CD4-positive, alpha-beta T cell treated with Interleukin-4 for 1 hour (primary cell): ENCODE results near the gene RTKN2.
"Not testable (repeated sequence)": the region's sequence is repeated elsewhere in the genome, so short reads cannot be mapped to it uniquely, and the experiment has no call there.

Experiments used
- DNase-seq, 2 donors: peaks; one replicate each; pipeline ENCODE4 v3.0.0-alpha.2; 2020 to 2022

RTKN2 gene, protein sequence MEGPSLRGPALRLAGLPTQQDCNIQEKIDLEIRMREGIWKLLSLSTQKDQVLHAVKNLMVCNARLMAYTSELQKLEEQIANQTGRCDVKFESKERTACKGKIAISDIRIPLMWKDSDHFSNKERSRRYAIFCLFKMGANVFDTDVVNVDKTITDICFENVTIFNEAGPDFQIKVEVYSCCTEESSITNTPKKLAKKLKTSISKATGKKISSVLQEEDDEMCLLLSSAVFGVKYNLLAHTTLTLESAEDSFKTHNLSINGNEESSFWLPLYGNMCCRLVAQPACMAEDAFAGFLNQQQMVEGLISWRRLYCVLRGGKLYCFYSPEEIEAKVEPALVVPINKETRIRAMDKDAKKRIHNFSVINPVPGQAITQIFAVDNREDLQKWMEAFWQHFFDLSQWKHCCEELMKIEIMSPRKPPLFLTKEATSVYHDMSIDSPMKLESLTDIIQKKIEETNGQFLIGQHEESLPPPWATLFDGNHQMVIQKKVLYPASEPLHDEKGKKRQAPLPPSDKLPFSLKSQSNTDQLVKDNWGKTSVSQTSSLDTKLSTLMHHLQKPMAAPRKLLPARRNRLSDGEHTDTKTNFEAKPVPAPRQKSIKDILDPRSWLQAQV

DNA sequence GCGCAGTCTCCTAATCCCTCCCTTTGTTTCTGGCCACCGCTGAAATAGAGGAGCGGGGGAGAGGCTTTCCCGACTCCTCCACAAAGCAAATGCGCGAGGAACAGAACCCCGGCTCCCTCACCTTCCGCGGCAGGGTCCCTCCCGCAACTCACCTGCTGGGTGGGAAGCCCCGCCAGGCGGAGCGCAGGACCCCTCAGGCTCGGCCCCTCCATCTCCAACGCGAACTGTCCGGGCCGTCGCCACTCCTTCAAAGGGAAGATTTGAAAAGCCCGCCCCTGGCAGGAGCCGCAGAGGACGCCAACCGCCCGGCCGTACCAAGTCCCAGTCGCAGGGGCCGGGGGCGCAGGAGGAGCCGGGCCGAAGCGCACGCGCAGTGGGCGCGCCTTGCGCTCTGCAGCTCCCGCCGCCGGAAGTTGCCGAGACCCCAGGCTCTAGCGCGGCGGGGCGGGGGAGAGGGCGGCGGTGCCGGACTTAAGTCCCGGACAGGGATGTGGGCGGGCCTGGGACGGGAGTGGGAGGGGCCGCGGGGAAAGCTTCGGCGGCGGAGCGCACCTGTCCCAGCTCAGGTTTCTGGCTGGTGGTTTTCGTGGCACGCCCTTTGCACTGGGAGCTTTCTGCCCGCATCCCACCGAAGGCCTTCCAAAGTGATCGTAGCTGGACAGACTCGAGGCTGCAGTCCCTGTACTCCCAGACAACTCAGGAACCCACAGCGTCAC, at the start of gene RTKN2:
Gene RTKN2, minus strand, starts transcription at position 446 of the 716 bp plus-strand sequence. Its CDS starts 234 bp downstream, at position 212.
- peak; percentile 77 for DNase-seq

DNA sequence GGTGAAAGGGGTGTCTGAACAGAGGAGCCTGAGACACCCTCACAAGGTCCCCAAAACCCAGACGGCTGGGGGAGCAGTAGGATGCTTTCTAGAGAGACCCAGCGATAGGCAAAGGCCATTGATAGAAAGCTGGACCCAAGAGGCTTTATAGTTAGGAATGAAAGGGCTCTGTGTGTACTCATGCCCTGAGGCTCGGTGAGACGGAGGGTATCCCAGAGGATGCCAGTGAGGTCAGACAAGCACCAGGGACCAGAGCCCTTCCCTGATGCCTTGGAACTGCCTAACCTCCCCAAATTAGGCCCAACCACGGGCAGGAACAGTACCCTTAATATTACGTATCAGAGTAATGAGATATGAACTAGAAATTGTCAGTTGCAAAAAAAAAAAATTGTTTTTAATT, 48.6 kb upstream of the RTKN2 start:
- no peak for DNase-seq

DNA sequence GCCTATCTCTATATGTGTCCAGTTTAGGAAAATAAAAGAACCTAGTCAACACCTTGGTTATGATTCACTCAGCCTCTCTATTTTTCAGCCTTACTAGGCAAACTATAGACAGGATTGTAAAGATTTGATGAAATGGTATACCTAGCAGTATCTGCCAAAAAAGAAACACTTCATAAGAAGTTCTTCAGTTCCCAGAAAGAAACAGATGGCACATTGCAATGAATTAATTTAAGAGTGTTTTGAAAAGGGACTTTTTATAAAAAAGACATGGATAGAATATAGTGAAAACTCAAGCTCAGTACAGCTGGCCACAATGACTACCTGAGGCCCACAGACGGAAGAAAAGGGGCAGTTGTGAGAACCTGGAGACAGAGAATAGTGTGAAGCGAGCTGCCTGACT, 40.6 kb upstream of the RTKN2 start:
- no peak for DNase-seq

DNA sequence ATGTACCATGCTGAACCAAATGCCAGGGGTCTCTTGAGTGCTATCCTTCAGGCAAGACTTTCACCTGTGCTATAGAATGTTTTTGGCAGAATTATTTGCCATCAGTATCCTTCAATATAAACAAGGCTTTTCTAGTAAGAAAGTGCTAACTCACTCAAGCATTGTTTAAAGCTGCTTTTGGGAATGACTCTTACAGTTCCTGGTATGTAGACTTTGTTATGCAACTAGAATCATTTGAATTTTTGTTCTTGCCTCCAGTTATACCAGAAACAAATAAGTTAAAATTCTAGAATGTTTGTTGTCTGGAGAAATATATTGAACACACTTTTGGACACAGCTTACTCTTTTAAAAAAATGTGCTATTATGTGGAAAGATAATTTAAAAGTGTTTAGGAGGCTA, 39.5 kb upstream of the RTKN2 start:
- no peak for DNase-seq

DNA sequence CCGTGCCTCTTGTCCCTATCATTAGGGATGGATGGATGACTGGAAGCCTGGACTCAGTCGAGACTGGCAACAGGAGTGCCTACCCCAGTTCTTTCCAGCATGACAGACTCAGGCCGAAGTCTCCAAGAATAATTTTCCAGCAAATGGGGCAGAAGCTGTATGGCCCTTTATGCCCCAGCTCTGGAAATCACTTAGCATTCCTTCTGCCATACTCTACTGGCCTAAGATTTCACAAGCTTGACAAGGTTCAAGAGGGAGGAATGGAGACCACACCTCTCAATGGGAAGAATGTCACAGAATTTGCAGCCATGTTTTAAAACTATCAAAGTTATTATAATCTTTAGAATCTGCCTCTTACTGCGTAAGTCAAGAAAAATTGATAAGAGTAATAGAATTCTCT, 39.0 kb upstream of the RTKN2 start:
- DNase-seq = no peak

- DNase-seq = peak in 1 of 2 donors; percentile 15
These were observed 38.0 kb upstream of the RTKN2 start for GRCh38 chr10:62306663-62307062.

DNA sequence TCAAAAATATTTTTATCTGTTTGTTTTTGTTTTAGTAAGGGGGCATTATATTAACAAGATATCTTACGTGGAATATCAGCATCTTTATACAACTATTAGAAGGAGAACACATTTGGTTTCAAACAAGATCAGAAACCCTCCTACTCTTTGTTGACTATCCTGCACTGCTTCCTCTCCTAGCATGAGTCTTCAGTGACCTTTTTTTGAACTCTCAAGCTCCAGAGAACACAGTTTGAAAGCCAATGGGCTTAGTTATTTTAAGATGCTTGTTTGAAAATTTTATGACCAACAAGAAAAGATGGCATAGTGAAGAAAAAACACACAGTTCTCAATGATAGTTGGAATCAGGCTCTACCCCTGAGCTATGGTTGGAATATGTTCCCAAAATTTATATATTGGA, 37.2 kb upstream of the RTKN2 start:
- DNase-seq = no peak

GRCh38 chr10:62303922-62304321, 35.3 kb upstream of the RTKN2 start:
- no peak for DNase-seq

DNA sequence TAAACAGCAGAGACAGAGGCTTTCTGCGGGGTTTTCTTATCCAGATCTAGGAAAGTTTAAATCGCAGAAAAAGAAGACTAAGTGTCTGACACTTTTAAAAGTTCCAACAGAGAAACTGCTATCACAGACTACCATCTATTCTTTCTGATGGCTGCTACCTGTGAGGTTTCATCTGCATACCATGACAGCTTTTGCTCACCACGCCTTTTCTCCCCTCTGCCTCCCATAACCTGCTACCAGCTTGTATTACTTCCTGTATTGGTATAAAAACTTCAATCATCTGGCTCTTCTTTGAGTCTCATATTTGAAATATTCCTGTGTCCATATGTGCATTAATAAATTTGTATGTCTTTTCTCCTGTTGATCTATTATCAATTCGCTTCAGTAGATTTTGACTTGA, 34.1 kb upstream of the RTKN2 start:
- no peak for DNase-seq

DNA sequence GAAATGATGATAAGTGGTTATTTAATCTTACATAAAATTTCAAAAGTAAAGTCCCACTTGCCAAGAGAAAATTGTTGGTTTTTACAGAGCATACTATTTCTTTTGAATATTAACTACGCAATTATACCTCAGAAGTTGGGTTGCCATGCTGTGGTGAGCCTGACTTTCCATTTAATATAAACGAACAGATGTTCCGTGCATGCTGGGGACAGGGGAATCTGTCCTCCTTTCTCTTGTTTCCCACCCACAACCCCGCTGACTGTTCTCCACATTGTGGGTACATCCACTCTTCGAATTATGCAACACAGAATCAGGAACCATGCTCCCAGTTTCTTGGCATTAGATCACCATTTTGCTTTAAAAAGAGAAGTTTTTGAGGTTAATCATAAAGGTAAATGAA, 29.2 kb upstream of the RTKN2 start:
- DNase-seq = no peak

GRCh38 chr10:62284221-62284620, 15.6 kb upstream of the RTKN2 start:
- no peak for DNase-seq

- not testable (repeated sequence) for DNase-seq
These were observed 12.7 kb upstream of the RTKN2 start for GRCh38 chr10:62281348-62281747.

DNA sequence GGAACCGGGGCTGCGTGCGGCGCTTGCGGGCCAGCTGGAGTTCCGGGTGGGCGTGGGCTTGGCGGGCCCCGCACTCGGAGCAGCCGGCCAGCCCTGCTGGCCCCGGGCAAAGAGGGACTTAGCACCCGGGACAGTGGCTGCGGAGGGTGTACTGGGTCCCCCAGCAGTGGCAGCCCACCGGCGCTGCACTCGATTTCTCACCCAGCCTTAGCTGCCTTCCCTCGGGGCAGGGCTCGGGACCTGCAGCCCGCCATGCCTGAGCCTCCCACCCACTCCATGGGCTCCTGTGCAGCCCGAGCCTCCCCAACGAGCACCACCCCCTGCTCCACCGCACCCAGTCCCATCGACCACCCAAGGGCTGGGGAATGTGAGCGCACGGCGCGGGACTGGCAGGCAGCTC, 11.7 kb upstream of the RTKN2 start:
- not testable (repeated sequence) for DNase-seq

DNA sequence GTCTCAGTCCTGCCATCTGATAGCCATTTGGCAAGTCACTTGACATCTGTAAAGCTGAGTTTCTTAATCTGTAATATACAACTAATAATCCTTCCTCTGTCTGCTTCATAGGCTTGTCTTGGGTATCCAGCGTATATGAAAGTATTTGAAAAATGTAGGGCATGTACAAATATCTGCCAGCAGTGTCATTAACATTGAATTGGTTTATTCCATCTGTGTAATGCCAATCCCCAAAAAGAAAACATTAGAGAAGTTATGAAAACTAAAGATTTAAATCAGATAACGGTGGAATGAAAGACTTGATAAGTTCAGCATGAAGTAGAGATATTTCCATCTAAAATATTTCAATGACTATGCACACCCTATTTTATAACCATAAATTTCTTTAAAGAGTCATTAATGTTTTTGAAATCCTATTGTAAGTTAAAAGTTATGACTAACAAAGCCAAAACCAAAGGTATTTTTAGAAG, 9.8 kb upstream of the RTKN2 start:
- no peak for DNase-seq

DNA sequence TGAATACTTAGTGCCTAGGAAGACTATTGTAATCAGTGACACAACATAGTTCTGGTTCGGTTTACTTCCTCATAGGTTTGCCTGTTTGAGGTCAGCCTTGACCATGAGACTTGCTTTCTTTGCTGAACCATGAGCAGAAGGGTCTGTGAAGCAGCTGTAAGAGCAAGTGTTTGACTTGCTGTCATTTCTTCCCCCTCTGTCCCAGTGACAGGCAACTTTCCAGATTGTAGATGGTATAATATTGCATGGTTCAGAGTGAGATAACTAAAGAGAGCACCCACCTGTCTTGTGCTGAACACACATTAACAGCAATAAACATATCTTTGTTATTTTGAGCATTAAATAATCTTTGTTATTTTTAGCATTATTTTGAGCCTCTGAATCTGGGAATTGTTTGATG, 9.3 kb upstream of the RTKN2 start:
- no peak for DNase-seq

GRCh38 chr10:62270020-62270419, 1.4 kb upstream of the RTKN2 start:
- DNase-seq = no peak

DNA sequence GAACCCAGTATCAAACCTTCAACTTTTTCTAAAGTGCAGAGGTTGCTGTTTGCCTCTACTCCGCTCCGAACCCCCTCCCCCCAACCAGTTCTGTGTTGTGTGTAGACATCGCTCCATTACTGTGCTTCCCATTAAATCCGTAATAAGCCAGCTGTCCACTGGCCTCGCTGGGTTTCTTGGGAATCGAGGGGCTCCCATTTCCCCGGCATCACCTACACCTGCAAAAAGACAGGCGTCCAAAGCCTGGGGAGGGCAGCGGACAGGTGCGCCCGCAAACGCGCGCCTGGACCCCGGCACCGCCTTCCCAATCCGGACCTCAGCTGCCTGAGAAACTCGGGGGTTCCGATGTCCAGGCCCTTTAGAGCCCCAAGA, 631 bp downstream of the RTKN2 start:
- no peak for DNase-seq

- DNase-seq = no peak
These were observed 2.0 kb downstream of the RTKN2 start for GRCh38 chr10:62266611-62267010.

DNA sequence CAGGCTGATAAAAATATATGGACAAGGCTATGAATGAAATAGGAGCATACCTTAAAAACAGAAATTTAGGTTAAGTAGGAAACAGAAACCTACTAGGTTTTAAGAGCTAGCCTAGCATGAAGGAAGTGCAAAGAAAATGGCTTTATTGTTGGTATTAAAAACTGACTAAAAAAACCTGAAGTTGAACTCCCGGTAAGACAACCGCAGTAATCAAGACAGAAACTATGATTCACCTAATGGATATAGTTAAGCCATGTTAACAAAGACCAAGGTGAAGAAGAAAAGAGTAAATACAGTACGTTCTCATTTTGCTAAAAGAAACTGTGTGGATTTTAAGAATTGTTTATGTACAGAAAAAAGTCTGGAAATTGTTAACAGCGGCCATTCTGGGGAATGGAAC, 2.5 kb downstream of the RTKN2 start:
- DNase-seq = no peak

DNA sequence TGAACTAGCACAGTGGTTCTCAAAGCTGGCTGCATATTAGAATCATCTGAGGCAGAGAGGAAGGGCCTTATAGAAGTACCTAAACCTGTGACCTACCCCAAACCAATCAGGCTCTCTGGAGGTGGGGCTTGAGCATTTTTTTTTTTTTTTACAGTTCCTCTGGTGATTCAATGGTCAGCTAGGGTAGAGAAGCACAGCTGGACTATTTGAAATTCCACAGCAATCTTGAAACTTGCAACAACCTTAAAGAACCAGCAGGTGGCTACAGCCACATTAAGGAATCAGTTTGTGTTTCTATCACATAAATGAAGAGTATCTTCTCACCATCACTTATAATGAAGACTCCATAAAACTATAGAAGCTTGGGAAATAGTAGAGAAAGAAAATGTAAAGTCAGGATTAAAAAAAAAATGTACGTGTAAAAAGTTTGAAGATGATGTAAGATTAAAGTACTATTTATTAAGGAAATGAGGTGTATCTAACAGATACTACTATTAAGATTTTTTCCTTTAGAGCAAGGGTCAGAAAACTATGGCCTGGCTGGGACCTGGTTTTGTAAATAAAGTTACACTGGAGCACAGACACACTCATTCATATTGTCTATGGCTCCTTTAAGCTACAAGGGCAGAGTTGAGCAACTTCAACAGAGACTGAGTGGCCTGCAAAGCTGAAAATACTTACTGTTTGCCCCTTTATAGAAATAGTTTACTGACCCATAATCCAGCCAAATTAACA, 3.8 kb downstream of the RTKN2 start:
- DNase-seq = peak in 1 of 2 donors; percentile 43

DNA sequence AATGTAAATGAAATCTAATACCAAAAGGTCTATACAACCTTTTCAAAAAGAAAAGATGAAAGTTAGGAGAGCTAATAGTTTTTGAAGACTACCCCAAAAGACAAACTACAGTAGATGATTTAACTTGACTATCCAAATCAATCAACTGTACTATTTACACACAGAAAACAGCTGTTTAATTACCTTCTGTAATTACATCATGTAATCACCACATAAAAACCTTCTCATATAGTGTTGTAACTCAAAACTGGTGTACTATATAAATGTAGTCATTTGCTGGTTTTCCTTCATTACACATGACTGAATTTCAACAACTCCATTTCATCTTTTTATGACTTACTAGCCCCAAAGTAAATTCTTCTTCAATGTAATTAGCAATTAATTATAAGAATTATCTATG, 4.5 kb downstream of the RTKN2 start:
- DNase-seq = no peak

GRCh38 chr10:62261666-62262065, 7.0 kb downstream of the RTKN2 start:
- no peak for DNase-seq

DNA sequence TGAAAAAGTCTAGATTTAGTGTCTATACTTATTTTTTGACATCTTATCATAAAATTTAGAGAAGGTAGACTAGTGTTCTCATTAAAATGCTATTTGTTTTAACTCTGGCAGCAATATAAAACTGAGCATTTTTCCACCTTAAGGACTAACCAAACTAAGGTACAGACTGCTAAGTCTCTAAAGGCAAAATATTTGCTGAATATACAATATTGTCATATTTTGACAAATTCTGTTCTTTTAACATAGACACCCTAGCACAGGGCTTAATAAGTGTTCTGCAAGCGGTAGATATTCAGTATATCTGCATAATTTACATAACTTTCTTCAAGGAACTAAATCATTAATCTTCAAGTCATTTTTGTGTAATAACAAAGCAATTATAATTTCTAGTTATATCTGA, 8.6 kb downstream of the RTKN2 start:
- no peak for DNase-seq
